Measurements from ENCODE around the gene DPYD. TPM values are rescaled to one million over a fixed set of nuclear protein-coding genes. Genes with fewer than 3 reads are reported as not detected.

DPYD gene
- polyA plus RNA-seq, 4 donors: 11.9 to 31.8 (median 26.0) TPM

DNA sequence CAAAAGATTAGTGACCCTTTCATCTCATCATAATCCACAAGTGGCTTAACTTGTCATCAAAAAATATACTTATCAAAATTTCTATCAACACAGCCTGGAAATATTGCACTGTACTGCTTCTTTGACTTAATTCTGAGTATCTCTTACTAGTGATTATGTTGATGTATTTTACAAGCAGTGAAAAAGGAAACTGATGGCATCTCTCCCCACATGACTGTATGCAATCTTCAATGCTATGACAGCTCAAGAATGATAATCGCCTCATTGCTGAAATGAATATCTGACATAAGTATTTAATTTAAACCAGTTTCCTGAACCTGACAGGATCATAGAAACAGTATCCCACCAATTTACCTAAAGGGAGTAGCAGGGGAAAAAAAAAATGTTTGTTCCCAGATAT lies 79.5 kb downstream of the DPYD start:
- H3K4me1 ChIP-seq (ENCODE audit: control insufficient read depth in 3 of 3, insufficient read depth in 2 of 3, low read depth in 1 of 3, low read length in 2 of 3): no peaks in the 10 kb centered on the region
- no peak overlapping the region for H3K4me3 ChIP-seq (ENCODE audit: low read depth in 1 of 3, low read length in 3 of 3)
- H3K27ac ChIP-seq (ENCODE audit: low read depth in 1 of 3, low read length in 2 of 3): no peak overlapping the region
- peaks cover 0 to 11% of the 10 kb centered on the region in 2 donors for H3K9me3 ChIP-seq (ENCODE audit: control insufficient read depth in 2 of 2, insufficient read depth in 1 of 2, low read depth in 1 of 2, low read length in 1 of 2)
- H3K36me3 ChIP-seq (ENCODE audit: control insufficient read depth in 3 of 3, insufficient read depth in 2 of 3, low read depth in 1 of 3, low read length in 3 of 3): peaks cover 0 to 12% (median 0%) of the 10 kb centered on the region in 3 donors
- no peaks in the 10 kb centered on the region for H3K27me3 ChIP-seq (ENCODE audit: control insufficient read depth in 3 of 3, insufficient read depth in 3 of 3, low read length in 3 of 3)
- 87 to 97% (median 97%) methylated on average over 1 of the region's 1 CpG for WGBS, 3 donors
- FAIRE-seq (no peak), DNase-seq (no peak)

DNA sequence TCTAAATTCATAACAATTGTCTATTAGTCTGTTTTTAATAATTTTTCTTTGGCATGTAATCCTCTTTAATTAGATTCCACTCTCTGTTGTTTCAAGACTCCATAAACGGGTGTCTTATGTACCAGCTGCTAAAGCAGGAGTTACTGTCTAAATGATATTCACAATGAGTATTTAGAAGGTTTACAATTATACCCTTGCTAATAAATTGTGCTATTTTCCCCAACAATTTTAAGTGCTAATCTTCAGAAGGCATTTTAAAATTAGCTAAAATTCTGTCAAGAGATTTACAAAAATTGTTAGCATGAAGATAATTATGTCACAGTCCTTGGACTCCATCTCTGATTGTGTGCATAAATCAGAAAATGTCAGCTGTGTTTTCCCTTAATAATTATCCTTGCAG lies 83.7 kb downstream of the DPYD start:
- no peak overlapping the region for H3K27ac ChIP-seq (ENCODE audit: low read depth in 1 of 3, low read length in 2 of 3)
- H3K27me3 ChIP-seq (ENCODE audit: control insufficient read depth in 3 of 3, insufficient read depth in 3 of 3, low read length in 3 of 3): no peaks in the 10 kb centered on the region
- H3K9me3 ChIP-seq (ENCODE audit: control insufficient read depth in 2 of 2, insufficient read depth in 1 of 2, low read depth in 1 of 2, low read length in 1 of 2): no peaks in the 10 kb centered on the region
- H3K4me1 ChIP-seq (ENCODE audit: control insufficient read depth in 3 of 3, insufficient read depth in 2 of 3, low read depth in 1 of 3, low read length in 2 of 3): no peaks in the 10 kb centered on the region
- H3K4me3 ChIP-seq (ENCODE audit: low read depth in 1 of 3, low read length in 3 of 3): no peak overlapping the region
- 54 to 63% (median 60%) methylated on average over 1 of the region's 1 CpG for WGBS, 3 donors
- no peaks in the 10 kb centered on the region for H3K36me3 ChIP-seq (ENCODE audit: control insufficient read depth in 3 of 3, insufficient read depth in 2 of 3, low read depth in 1 of 3, low read length in 3 of 3)
- DNase-seq: no peak
- no peak for FAIRE-seq

DNA sequence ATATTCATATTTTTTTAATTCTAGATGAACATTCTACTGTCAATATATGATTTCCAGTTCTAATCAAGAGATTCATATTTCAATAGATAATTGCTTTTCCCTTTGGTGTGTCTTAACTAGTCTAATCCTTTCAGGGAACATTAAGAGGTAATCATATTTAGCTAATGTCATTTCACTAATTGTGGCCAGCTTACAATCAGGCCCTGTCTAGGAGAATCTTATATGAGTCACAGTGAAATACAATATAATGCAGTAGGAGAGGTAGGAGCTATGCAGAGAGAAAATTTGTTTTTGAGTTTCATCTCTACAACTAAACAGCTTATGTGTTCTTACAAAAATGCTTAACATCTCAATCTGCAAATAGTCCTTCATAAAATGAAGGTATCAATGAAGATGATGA lies 85.9 kb downstream of the DPYD start:
- DNase-seq: no peak
- Histone ChIP-seq H3K9me3 (ENCODE audit: control insufficient read depth in 2 of 2, insufficient read depth in 1 of 2, low read depth in 1 of 2, low read length in 1 of 2) (no peaks in the 10 kb centered on the region), H3K36me3 (ENCODE audit: control insufficient read depth in 3 of 3, insufficient read depth in 2 of 3, low read depth in 1 of 3, low read length in 3 of 3) (no peaks in the 10 kb centered on the region), H3K4me1 (ENCODE audit: control insufficient read depth in 3 of 3, insufficient read depth in 2 of 3, low read depth in 1 of 3, low read length in 2 of 3) (no peaks in the 10 kb centered on the region), H3K4me3 (ENCODE audit: low read depth in 1 of 3, low read length in 3 of 3) (no peak overlapping the region), H3K27me3 (ENCODE audit: control insufficient read depth in 3 of 3, insufficient read depth in 3 of 3, low read length in 3 of 3) (no peaks in the 10 kb centered on the region), H3K27ac (ENCODE audit: low read depth in 1 of 3, low read length in 2 of 3) (no peak overlapping the region)
- no peak for FAIRE-seq

DNA sequence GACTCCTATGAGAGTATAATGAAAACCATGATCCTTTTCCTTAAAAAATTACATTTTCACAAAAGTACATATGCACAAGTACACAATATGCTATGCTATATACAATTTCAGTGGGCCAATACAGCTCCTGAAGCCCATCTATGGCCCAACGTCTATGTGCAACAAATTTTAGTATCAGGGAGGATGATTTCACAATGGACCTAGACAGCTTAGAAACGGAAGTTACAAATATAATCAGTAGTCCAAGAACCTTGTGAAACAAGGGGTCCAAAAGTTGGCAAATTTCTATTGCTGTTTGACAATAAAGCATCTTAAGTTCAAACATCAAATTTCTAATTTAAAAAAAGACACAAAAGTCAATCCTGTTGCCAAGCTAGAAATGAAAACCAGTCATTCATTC lies 87.0 kb downstream of the DPYD start:
- Histone ChIP-seq H3K27ac (ENCODE audit: low read depth in 1 of 3, low read length in 2 of 3) (no peak overlapping the region), H3K9me3 (ENCODE audit: control insufficient read depth in 2 of 2, insufficient read depth in 1 of 2, low read depth in 1 of 2, low read length in 1 of 2) (no peaks in the 10 kb centered on the region), H3K4me1 (ENCODE audit: control insufficient read depth in 3 of 3, insufficient read depth in 2 of 3, low read depth in 1 of 3, low read length in 2 of 3) (no peaks in the 10 kb centered on the region), H3K27me3 (ENCODE audit: control insufficient read depth in 3 of 3, insufficient read depth in 3 of 3, low read length in 3 of 3) (no peaks in the 10 kb centered on the region), H3K4me3 (ENCODE audit: low read depth in 1 of 3, low read length in 3 of 3) (no peak overlapping the region), H3K36me3 (ENCODE audit: control insufficient read depth in 3 of 3, insufficient read depth in 2 of 3, low read depth in 1 of 3, low read length in 3 of 3) (no peaks in the 10 kb centered on the region)
- FAIRE-seq (no peak), DNase-seq (no peak)
- WGBS, 3 donors: 82 to 92% (median 84%) methylated on average over 2 of the region's 2 CpGs

DNA sequence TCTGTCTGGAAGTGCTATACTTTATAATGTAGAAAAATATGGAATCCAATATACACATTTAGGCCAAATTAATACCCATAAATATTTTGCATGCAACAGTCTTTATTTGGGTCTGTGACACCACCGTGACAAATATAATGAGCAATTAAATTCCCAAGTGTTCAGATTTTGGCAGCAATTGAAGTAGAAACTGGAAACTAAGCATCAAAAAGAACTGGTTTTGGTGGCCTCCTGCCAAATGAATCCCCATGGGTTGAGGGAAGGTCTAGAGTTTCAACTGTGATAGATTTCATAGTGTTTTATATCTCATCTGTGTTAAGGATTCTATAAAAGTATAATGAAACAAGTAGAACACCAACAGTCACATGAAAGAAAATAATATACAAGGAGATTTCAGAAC lies 88.4 kb downstream of the DPYD start:
- H3K9me3 ChIP-seq (ENCODE audit: control insufficient read depth in 2 of 2, insufficient read depth in 1 of 2, low read depth in 1 of 2, low read length in 1 of 2): no peaks in the 10 kb centered on the region
- no peak overlapping the region for H3K4me3 ChIP-seq (ENCODE audit: low read depth in 1 of 3, low read length in 3 of 3)
- no peak for DNase-seq
- no peak overlapping the region for H3K27ac ChIP-seq (ENCODE audit: low read depth in 1 of 3, low read length in 2 of 3)
- 63 to 89% (median 86%) methylated on average over 1 of the region's 1 CpG for WGBS, 3 donors
- H3K27me3 ChIP-seq (ENCODE audit: control insufficient read depth in 3 of 3, insufficient read depth in 3 of 3, low read length in 3 of 3): no peaks in the 10 kb centered on the region
- H3K4me1 ChIP-seq (ENCODE audit: control insufficient read depth in 3 of 3, insufficient read depth in 2 of 3, low read depth in 1 of 3, low read length in 2 of 3): no peaks in the 10 kb centered on the region
- H3K36me3 ChIP-seq (ENCODE audit: control insufficient read depth in 3 of 3, insufficient read depth in 2 of 3, low read depth in 1 of 3, low read length in 3 of 3): no peaks in the 10 kb centered on the region
- no peak for FAIRE-seq

DNA sequence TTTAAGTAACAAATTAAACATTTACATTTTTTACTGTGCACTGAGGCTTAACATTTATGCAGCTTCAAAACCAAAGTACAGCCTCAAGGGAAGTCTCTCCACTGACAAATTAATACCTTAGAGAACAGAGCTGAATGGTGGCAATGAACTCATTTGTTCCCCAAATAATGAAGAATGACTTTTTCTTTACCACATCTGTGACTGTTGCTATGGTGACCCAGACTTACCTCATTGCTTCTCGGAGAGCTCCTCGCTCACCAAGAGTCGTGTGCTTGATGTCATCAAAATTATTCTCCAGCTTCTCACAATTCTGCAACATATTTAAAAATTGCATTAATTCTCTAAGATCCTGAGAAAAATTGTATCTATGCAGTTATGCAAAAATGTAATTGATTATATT lies 92.9 kb downstream of the DPYD start:
- DNase-seq (no peak), FAIRE-seq (no peak)
- Histone ChIP-seq H3K27me3 (ENCODE audit: control insufficient read depth in 3 of 3, insufficient read depth in 3 of 3, low read length in 3 of 3) (no peaks in the 10 kb centered on the region), H3K9me3 (ENCODE audit: control insufficient read depth in 2 of 2, insufficient read depth in 1 of 2, low read depth in 1 of 2, low read length in 1 of 2) (no peaks in the 10 kb centered on the region), H3K27ac (ENCODE audit: low read depth in 1 of 3, low read length in 2 of 3) (no peak overlapping the region), H3K4me3 (ENCODE audit: low read depth in 1 of 3, low read length in 3 of 3) (no peak overlapping the region), H3K36me3 (ENCODE audit: control insufficient read depth in 3 of 3, insufficient read depth in 2 of 3, low read depth in 1 of 3, low read length in 3 of 3) (no peaks in the 10 kb centered on the region), H3K4me1 (ENCODE audit: control insufficient read depth in 3 of 3, insufficient read depth in 2 of 3, low read depth in 1 of 3, low read length in 2 of 3) (no peaks in the 10 kb centered on the region)
- WGBS, 3 donors: 80 to 94% (median 84%) methylated on average over 3 of the region's 3 CpGs

DNA sequence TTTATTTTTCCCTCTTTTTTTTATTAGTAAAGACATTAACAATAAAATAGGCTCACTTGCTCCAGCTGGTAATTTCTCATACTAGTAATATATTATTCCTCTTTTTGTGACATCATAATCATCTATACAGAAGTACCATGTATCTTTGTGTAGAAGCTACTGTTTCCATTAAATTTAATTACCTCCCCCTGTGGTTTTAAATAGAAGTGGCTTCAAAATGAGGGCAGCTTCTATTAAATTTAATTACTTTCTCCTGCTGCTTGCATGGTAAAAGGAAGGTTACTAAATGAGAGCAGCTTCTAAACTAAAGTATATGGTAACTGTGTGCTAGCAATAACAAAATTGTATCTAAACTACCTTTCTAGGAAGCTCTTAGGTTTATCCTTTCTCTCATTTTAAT lies 94.0 kb downstream of the DPYD start:
- H3K4me1 ChIP-seq (ENCODE audit: control insufficient read depth in 3 of 3, insufficient read depth in 2 of 3, low read depth in 1 of 3, low read length in 2 of 3): no peaks in the 10 kb centered on the region
- no peaks in the 10 kb centered on the region for H3K27me3 ChIP-seq (ENCODE audit: control insufficient read depth in 3 of 3, insufficient read depth in 3 of 3, low read length in 3 of 3)
- H3K9me3 ChIP-seq (ENCODE audit: control insufficient read depth in 2 of 2, insufficient read depth in 1 of 2, low read depth in 1 of 2, low read length in 1 of 2): no peaks in the 10 kb centered on the region
- H3K36me3 ChIP-seq (ENCODE audit: control insufficient read depth in 3 of 3, insufficient read depth in 2 of 3, low read depth in 1 of 3, low read length in 3 of 3): no peaks in the 10 kb centered on the region
- DNase-seq (no peak), FAIRE-seq (no peak)
- no peak overlapping the region for H3K27ac ChIP-seq (ENCODE audit: low read depth in 1 of 3, low read length in 2 of 3)
- H3K4me3 ChIP-seq (ENCODE audit: low read depth in 1 of 3, low read length in 3 of 3): no peak overlapping the region

DNA sequence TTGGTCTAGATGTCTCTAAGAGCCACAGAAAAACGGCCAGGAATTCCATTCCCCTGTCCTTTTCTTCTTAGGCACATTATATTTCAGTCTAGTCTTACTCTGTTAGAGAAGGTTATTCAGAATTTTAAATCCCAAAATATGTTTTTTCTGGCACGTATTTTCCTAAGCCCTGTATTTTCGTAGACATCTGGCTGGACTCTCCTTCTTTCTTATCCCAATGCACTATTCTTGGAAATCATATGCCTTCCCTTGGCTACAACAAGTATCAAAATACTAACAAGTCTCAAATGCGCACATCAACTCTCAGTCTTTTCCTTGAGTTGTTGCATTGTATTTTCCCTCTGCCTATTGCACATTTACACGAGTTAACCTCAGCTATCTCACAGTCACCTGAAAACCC lies 96.2 kb downstream of the DPYD start:
- Histone ChIP-seq H3K27ac (ENCODE audit: low read depth in 1 of 3, low read length in 2 of 3) (no peak overlapping the region), H3K36me3 (ENCODE audit: control insufficient read depth in 3 of 3, insufficient read depth in 2 of 3, low read depth in 1 of 3, low read length in 3 of 3) (no peaks in the 10 kb centered on the region), H3K4me1 (ENCODE audit: control insufficient read depth in 3 of 3, insufficient read depth in 2 of 3, low read depth in 1 of 3, low read length in 2 of 3) (no peaks in the 10 kb centered on the region), H3K4me3 (ENCODE audit: low read depth in 1 of 3, low read length in 3 of 3) (no peak overlapping the region), H3K27me3 (ENCODE audit: control insufficient read depth in 3 of 3, insufficient read depth in 3 of 3, low read length in 3 of 3) (no peaks in the 10 kb centered on the region), H3K9me3 (ENCODE audit: control insufficient read depth in 2 of 2, insufficient read depth in 1 of 2, low read depth in 1 of 2, low read length in 1 of 2) (no peaks in the 10 kb centered on the region)
- 85 to 88% (median 86%) methylated on average over 5 of the region's 5 CpGs for WGBS, 3 donors
- FAIRE-seq: no peak
- no peak for DNase-seq

DNA sequence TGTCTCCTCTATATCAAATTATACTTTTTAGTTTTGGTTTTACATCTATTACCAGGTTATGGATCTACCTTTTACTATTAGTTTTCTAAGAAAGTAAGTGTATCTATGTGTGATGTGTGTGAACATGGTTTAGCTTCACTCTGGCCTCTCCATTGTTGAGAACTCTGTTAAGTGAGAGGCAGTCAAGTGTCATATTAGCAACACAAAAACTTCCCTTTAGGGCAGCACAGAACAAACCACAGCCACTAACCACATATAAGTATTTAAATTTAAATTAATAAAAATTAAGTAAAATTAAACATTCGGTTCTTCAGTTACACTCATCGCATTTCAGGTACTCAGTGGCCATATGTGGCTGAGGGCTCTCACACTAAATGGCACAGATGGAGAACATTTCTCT lies 96.6 kb downstream of the DPYD start:
- FAIRE-seq (no peak), DNase-seq (no peak)
- 93 to 94% (median 93%) methylated on average over 2 of the region's 2 CpGs for WGBS, 3 donors
- no peaks in the 10 kb centered on the region for H3K36me3 ChIP-seq (ENCODE audit: control insufficient read depth in 3 of 3, insufficient read depth in 2 of 3, low read depth in 1 of 3, low read length in 3 of 3)
- no peak overlapping the region for H3K27ac ChIP-seq (ENCODE audit: low read depth in 1 of 3, low read length in 2 of 3)
- no peaks in the 10 kb centered on the region for H3K9me3 ChIP-seq (ENCODE audit: control insufficient read depth in 2 of 2, insufficient read depth in 1 of 2, low read depth in 1 of 2, low read length in 1 of 2)
- no peak overlapping the region for H3K4me3 ChIP-seq (ENCODE audit: low read depth in 1 of 3, low read length in 3 of 3)
- H3K4me1 ChIP-seq (ENCODE audit: control insufficient read depth in 3 of 3, insufficient read depth in 2 of 3, low read depth in 1 of 3, low read length in 2 of 3): no peaks in the 10 kb centered on the region
- H3K27me3 ChIP-seq (ENCODE audit: control insufficient read depth in 3 of 3, insufficient read depth in 3 of 3, low read length in 3 of 3): no peaks in the 10 kb centered on the region
